Esophagus muscularis mucosa (tissue), 3 donors: Measurements from ENCODE around the gene TWF1.

Source experiments
- EP300 ChIP-seq: sonication (generic); formaldehyde crosslinking; IDR thresholded peaks from one replicate; pipeline ENCODE4 v1.6.1; 2017; ENCODE audit warnings: antibody characterized with exemption
- POLR2A ChIP-seq: fragments of 450-650 bp; IDR thresholded peaks from one replicate; pipeline ENCODE4 v1.6.1; 2017; ENCODE audit warnings: antibody characterized with exemption, moderate library complexity, mild to moderate bottlenecking, low read depth
- POLR2AphosphoS5 ChIP-seq, 2 donors: sonication (generic); formaldehyde crosslinking; IDR thresholded peaks; one replicate each; pipeline ENCODE4 v1.6.1; 2017; ENCODE audit warnings: antibody characterized with exemption in 2 of 2

GRCh38 chr12:43762596-43762995 is 43.5 kb downstream of the TWF1 start:
- no peak for TF ChIP-seq POLR2A
- no peak for TF ChIP-seq EP300
- no peak for TF ChIP-seq POLR2AphosphoS5 (IDR thresholded peaks at IDR 0.05)
